Measurements from ENCODE around the gene HRH3.

The HRH3 gene

GRCh38 chr20:62219992-62220665 lies at the start of gene HRH3:
TSS of gene HRH3 (minus strand) at chr20:62220278. CDS start at chr20:62219970, 308 bp downstream.
- no peak within 1 kb of the TSS for H2AFZ ChIP-seq (ENCODE audit: low read length, unreplicated experiment)
- H3K4me1 ChIP-seq (ENCODE audit: control insufficient read depth, insufficient read depth, low read length, unreplicated experiment) = no peaks in the 10 kb centered on the region
- H3K36me3 ChIP-seq (ENCODE audit: insufficient read depth, low read length) = no peaks in the 10 kb centered on the region
- H3K27me3 ChIP-seq (ENCODE audit: insufficient read depth, low read length) = peaks cover 84% of the 10 kb centered on the region
- no peak within 1 kb of the TSS for H3K27ac ChIP-seq (ENCODE audit: low read depth, low read length)
- H3K4me3 ChIP-seq (ENCODE audit: low read depth, low read length) = peak within 1 kb of the TSS; percentile 12; the same call in 1 of the 2 replicates
- H3K79me2 ChIP-seq (ENCODE audit: control insufficient read depth, insufficient read depth, low read length, unreplicated experiment) = no peaks in the 10 kb centered on the region

GRCh38 chr20:62269871-62270270 lies 49.8 kb upstream of the HRH3 start:
- H3K27me3 ChIP-seq (ENCODE audit: insufficient read depth, low read length) = no peaks in the 10 kb centered on the region
- H3K36me3 ChIP-seq (ENCODE audit: insufficient read depth, low read length) = peaks cover 15% of the 10 kb centered on the region
- no peaks in the 10 kb centered on the region for H3K4me1 ChIP-seq (ENCODE audit: control insufficient read depth, insufficient read depth, low read length, unreplicated experiment)
- no peak overlapping the region for H3K4me3 ChIP-seq (ENCODE audit: low read depth, low read length)
- H2AFZ ChIP-seq (ENCODE audit: low read length, unreplicated experiment) = no peak overlapping the region
- no peaks in the 10 kb centered on the region for H3K79me2 ChIP-seq (ENCODE audit: control insufficient read depth, insufficient read depth, low read length, unreplicated experiment)
- no peak overlapping the region for H3K27ac ChIP-seq (ENCODE audit: low read depth, low read length)

DNA sequence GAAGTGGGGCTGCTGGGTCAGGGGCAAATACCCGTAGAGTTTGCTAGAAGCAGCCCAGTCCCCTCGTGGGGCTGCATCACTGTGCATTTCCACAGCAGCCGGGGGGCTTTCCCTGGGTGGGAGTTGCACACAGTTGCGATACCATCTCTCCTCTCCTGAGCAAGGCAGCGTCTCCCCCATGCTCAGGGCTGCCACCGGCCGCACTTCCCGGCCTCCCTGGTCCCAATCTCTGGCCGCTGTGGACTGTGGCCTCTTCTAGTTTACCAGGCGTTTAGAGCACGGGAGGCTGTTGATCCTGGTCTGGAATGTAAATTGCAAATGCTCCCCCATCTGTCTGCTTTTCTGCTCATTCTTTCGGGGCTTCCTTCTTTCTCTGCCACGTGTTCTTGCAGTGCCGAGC lies 49.3 kb upstream of the HRH3 start:
- Histone ChIP-seq H2AFZ (ENCODE audit: low read length, unreplicated experiment) (no peak overlapping the region), H3K36me3 (ENCODE audit: insufficient read depth, low read length) (peaks cover 20% of the 10 kb centered on the region), H3K4me1 (ENCODE audit: control insufficient read depth, insufficient read depth, low read length, unreplicated experiment) (no peaks in the 10 kb centered on the region), H3K27me3 (ENCODE audit: insufficient read depth, low read length) (no peaks in the 10 kb centered on the region), H3K27ac (ENCODE audit: low read depth, low read length) (no peak overlapping the region), H3K79me2 (ENCODE audit: control insufficient read depth, insufficient read depth, low read length, unreplicated experiment) (no peaks in the 10 kb centered on the region), H3K4me3 (ENCODE audit: low read depth, low read length) (no peak overlapping the region)

DNA sequence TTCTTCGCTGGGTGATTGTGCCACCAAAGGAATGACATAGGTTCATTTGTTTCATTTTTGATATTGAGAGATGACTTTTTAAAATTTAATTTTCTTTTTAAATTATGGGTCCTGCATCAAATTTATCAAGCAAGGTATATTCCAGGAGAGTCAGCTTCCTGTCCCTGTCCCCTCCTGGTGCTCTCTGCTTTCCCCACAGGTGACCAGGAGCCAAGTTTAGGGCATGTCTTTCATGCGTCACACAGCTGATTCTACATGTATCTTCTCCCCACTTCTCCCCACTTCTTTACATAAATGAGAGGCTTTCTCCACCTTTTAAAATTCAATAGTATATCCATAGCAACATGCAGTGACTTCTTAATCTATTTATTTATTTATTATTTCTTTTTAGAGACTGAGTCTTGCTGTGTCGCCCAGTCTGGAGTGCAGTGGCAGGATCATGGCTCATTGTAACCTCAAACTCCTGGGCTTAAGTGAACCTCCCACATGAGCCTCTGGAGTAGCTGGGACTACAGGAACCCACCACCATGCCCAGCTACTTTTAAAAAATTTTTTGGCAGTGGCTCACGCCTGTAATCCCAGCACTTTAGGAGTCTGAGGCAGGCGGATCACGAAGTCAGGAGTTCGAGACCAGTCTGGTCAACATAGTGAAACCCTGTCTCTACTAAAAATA lies 48.3 kb upstream of the HRH3 start:
- no peak overlapping the region for H3K4me3 ChIP-seq (ENCODE audit: low read depth, low read length)
- peaks cover 26% of the 10 kb centered on the region for H3K36me3 ChIP-seq (ENCODE audit: insufficient read depth, low read length)
- H3K27me3 ChIP-seq (ENCODE audit: insufficient read depth, low read length) = no peaks in the 10 kb centered on the region
- H2AFZ ChIP-seq (ENCODE audit: low read length, unreplicated experiment) = no peak overlapping the region
- H3K79me2 ChIP-seq (ENCODE audit: control insufficient read depth, insufficient read depth, low read length, unreplicated experiment) = no peaks in the 10 kb centered on the region
- no peak overlapping the region for H3K27ac ChIP-seq (ENCODE audit: low read depth, low read length)
- H3K4me1 ChIP-seq (ENCODE audit: control insufficient read depth, insufficient read depth, low read length, unreplicated experiment) = no peaks in the 10 kb centered on the region

DNA sequence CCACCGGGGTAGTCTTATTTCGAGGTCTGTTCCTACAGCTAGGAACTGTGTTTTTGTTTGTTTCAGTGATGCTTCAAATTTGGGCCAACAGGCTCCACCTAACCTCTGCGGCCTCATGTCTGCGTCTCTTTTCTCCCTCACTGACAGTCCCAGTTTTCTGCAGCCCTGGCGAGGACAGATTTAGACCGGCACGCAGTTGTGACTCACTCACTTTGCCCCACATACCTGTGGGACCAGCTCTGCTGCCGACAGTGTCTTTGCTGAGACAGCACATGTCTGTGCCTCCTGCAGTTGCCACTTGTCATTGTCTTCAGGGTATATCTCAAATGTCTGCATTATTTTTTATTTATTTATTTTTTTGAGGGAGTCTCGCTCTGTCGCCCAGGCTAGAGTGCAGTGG lies 47.5 kb upstream of the HRH3 start:
- Histone ChIP-seq H3K36me3 (ENCODE audit: insufficient read depth, low read length) (peaks cover 29% of the 10 kb centered on the region), H3K27me3 (ENCODE audit: insufficient read depth, low read length) (no peaks in the 10 kb centered on the region), H3K4me3 (ENCODE audit: low read depth, low read length) (no peak overlapping the region), H2AFZ (ENCODE audit: low read length, unreplicated experiment) (no peak overlapping the region), H3K4me1 (ENCODE audit: control insufficient read depth, insufficient read depth, low read length, unreplicated experiment) (no peaks in the 10 kb centered on the region), H3K79me2 (ENCODE audit: control insufficient read depth, insufficient read depth, low read length, unreplicated experiment) (no peaks in the 10 kb centered on the region), H3K27ac (ENCODE audit: low read depth, low read length) (no peak overlapping the region)

- Histone ChIP-seq H3K4me1 (ENCODE audit: control insufficient read depth, insufficient read depth, low read length, unreplicated experiment) (no peaks in the 10 kb centered on the region), H3K79me2 (ENCODE audit: control insufficient read depth, insufficient read depth, low read length, unreplicated experiment) (no peaks in the 10 kb centered on the region), H2AFZ (ENCODE audit: low read length, unreplicated experiment) (no peak overlapping the region), H3K4me3 (ENCODE audit: low read depth, low read length) (no peak overlapping the region), H3K27ac (ENCODE audit: low read depth, low read length) (no peak overlapping the region), H3K27me3 (ENCODE audit: insufficient read depth, low read length) (no peaks in the 10 kb centered on the region), H3K36me3 (ENCODE audit: insufficient read depth, low read length) (peaks cover 29% of the 10 kb centered on the region)
These were observed 46.8 kb upstream of the HRH3 start for GRCh38 chr20:62266851-62267250.

GRCh38 chr20:62266340-62266739 lies 46.3 kb upstream of the HRH3 start:
- H3K36me3 ChIP-seq (ENCODE audit: insufficient read depth, low read length) = peaks cover 29% of the 10 kb centered on the region
- H3K4me3 ChIP-seq (ENCODE audit: low read depth, low read length) = no peak overlapping the region
- H3K79me2 ChIP-seq (ENCODE audit: control insufficient read depth, insufficient read depth, low read length, unreplicated experiment) = no peaks in the 10 kb centered on the region
- H3K27ac ChIP-seq (ENCODE audit: low read depth, low read length) = no peak overlapping the region
- no peak overlapping the region for H2AFZ ChIP-seq (ENCODE audit: low read length, unreplicated experiment)
- H3K27me3 ChIP-seq (ENCODE audit: insufficient read depth, low read length) = no peaks in the 10 kb centered on the region
- H3K4me1 ChIP-seq (ENCODE audit: control insufficient read depth, insufficient read depth, low read length, unreplicated experiment) = no peaks in the 10 kb centered on the region

GRCh38 chr20:62265365-62265764 lies 45.3 kb upstream of the HRH3 start:
- no peak overlapping the region for H3K4me3 ChIP-seq (ENCODE audit: low read depth, low read length)
- H3K79me2 ChIP-seq (ENCODE audit: control insufficient read depth, insufficient read depth, low read length, unreplicated experiment) = no peaks in the 10 kb centered on the region
- no peaks in the 10 kb centered on the region for H3K4me1 ChIP-seq (ENCODE audit: control insufficient read depth, insufficient read depth, low read length, unreplicated experiment)
- no peak overlapping the region for H3K27ac ChIP-seq (ENCODE audit: low read depth, low read length)
- no peak overlapping the region for H2AFZ ChIP-seq (ENCODE audit: low read length, unreplicated experiment)
- no peaks in the 10 kb centered on the region for H3K27me3 ChIP-seq (ENCODE audit: insufficient read depth, low read length)
- peaks cover 29% of the 10 kb centered on the region for H3K36me3 ChIP-seq (ENCODE audit: insufficient read depth, low read length)

GRCh38 chr20:62263396-62263795 lies 43.3 kb upstream of the HRH3 start:
- no peak overlapping the region for H3K4me3 ChIP-seq (ENCODE audit: low read depth, low read length)
- H3K79me2 ChIP-seq (ENCODE audit: control insufficient read depth, insufficient read depth, low read length, unreplicated experiment) = no peaks in the 10 kb centered on the region
- H3K27me3 ChIP-seq (ENCODE audit: insufficient read depth, low read length) = no peaks in the 10 kb centered on the region
- H3K36me3 ChIP-seq (ENCODE audit: insufficient read depth, low read length) = peaks cover 29% of the 10 kb centered on the region
- H2AFZ ChIP-seq (ENCODE audit: low read length, unreplicated experiment) = no peak overlapping the region
- H3K27ac ChIP-seq (ENCODE audit: low read depth, low read length) = no peak overlapping the region
- peaks cover 7% of the 10 kb centered on the region for H3K4me1 ChIP-seq (ENCODE audit: control insufficient read depth, insufficient read depth, low read length, unreplicated experiment)

DNA sequence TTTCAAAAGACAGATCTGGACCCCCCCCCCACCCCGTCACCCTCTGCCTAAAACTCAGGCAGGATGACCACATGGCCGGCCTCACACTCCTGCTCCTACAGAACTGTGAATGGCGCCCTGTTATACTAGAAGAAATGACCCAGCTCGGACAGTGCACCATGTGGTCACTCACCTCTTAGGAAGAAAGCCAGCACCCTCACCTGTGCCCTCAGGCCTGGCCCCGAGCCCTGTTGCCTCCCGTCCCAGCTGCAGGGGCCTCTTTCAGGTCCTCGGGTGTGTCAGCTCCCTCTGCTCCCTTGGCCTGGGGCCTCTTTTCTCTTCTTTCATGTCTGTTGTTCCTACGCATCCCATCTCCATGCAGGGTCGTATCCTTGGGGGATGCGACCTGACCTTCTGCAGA lies 42.0 kb upstream of the HRH3 start:
- Histone ChIP-seq H3K27ac (ENCODE audit: low read depth, low read length) (no peak overlapping the region), H2AFZ (ENCODE audit: low read length, unreplicated experiment) (no peak overlapping the region), H3K27me3 (ENCODE audit: insufficient read depth, low read length) (no peaks in the 10 kb centered on the region), H3K79me2 (ENCODE audit: control insufficient read depth, insufficient read depth, low read length, unreplicated experiment) (no peaks in the 10 kb centered on the region), H3K36me3 (ENCODE audit: insufficient read depth, low read length) (peaks cover 29% of the 10 kb centered on the region), H3K4me1 (ENCODE audit: control insufficient read depth, insufficient read depth, low read length, unreplicated experiment) (peaks cover 13% of the 10 kb centered on the region), H3K4me3 (ENCODE audit: low read depth, low read length) (no peak overlapping the region)

GRCh38 chr20:62259294-62259565 lies 39.2 kb upstream of the HRH3 start:
- no peaks in the 10 kb centered on the region for H3K79me2 ChIP-seq (ENCODE audit: control insufficient read depth, insufficient read depth, low read length, unreplicated experiment)
- no peaks in the 10 kb centered on the region for H3K27me3 ChIP-seq (ENCODE audit: insufficient read depth, low read length)
- peaks cover 8% of the 10 kb centered on the region for H3K36me3 ChIP-seq (ENCODE audit: insufficient read depth, low read length)
- H2AFZ ChIP-seq (ENCODE audit: low read length, unreplicated experiment) = no peak overlapping the region
- H3K4me1 ChIP-seq (ENCODE audit: control insufficient read depth, insufficient read depth, low read length, unreplicated experiment) = peaks cover 13% of the 10 kb centered on the region
- H3K4me3 ChIP-seq (ENCODE audit: low read depth, low read length) = no peak overlapping the region
- H3K27ac ChIP-seq (ENCODE audit: low read depth, low read length) = no peak overlapping the region

Measured in ACC112 (cell line).